ENCODE results near the gene EDDM3A. TPM values are rescaled to one million over a fixed set of nuclear protein-coding genes. Genes with fewer than 3 reads are reported as not detected.

Gene EDDM3A
- total RNA-seq (2022; extraction: Qiagen RNA extraction), result not detected in 5 replicates

GRCh38 chr14:20745571-20746358 is at the start of gene EDDM3A:
TSS of gene EDDM3A (plus strand) at chr14:20745887. CDS start at chr14:20747581, 1,694 bp downstream.

Other genes starting within 250 kb of the EDDM3A start
- gene RNASE10, start 240.3 kb upstream of the EDDM3A start, total RNA-seq (2022; extraction: Qiagen RNA extraction), result 0.13 to 0.35 TPM (median 0.22 TPM) in 5 replicates
- gene RNASE9, start 184.8 kb upstream of the EDDM3A start, total RNA-seq (2022; extraction: Qiagen RNA extraction), result not detected in 5 replicates
- gene RNASE11, start 157.9 kb upstream of the EDDM3A start, total RNA-seq (2022; extraction: Qiagen RNA extraction), result not detected in 5 replicates
- gene RNASE12, start 154.5 kb upstream of the EDDM3A start, total RNA-seq (2022; extraction: Qiagen RNA extraction), result not detected in 5 replicates
- not detected in 5 replicates for gene OR6S1, start 104.2 kb upstream of the EDDM3A start, total RNA-seq (2022; extraction: Qiagen RNA extraction)
- gene RNASE4, start 61.3 kb upstream of the EDDM3A start, total RNA-seq (2022; extraction: Qiagen RNA extraction), result 5.5 to 8.9 TPM (median 8.1 TPM) in 5 replicates
- gene ANG, start 57.1 kb upstream of the EDDM3A start, total RNA-seq (2022; extraction: Qiagen RNA extraction), result 8.0 to 13.7 TPM (median 9.4 TPM) in 5 replicates
- not detected in 5 replicates for gene EDDM3B, start 22.5 kb downstream of the EDDM3A start, total RNA-seq (2022; extraction: Qiagen RNA extraction)
- not detected in 5 replicates for gene RNASE6, start 35.4 kb downstream of the EDDM3A start, total RNA-seq (2022; extraction: Qiagen RNA extraction)
- gene RNASE1, start 57.0 kb downstream of the EDDM3A start, total RNA-seq (2022; extraction: Qiagen RNA extraction), result 0.15 to 0.57 TPM (median 0.25 TPM) in 5 replicates
- not detected in 5 replicates for gene RNASE3, start 145.5 kb downstream of the EDDM3A start, total RNA-seq (2022; extraction: Qiagen RNA extraction)
- not detected in 5 replicates for gene RNASE2, start 209.6 kb downstream of the EDDM3A start, total RNA-seq (2022; extraction: Qiagen RNA extraction)
- gene METTL17, start 244.1 kb downstream of the EDDM3A start, total RNA-seq (2022; extraction: Qiagen RNA extraction), result 73.4 to 80.5 TPM (median 75.1 TPM) in 5 replicates